VCaP (cell line): ENCODE measurements around the gene C2CD2L.

Source experiments
- H3K27ac ChIP-seq: fragments of 450-650 bp; 2 replicates; pipeline ENCODE4 v1.5.1; 2017
- CTCF ChIP-seq: fragments of 450-650 bp; conservative IDR thresholded peaks from 2 replicates; pipeline ENCODE4 v1.5.1; 2017; ENCODE audit warnings: mild to moderate bottlenecking, moderate library complexity

C2CD2L gene

GRCh38 chr11:119118946-119119345, 11.8 kb downstream of the C2CD2L start:
- H3K27ac ChIP-seq = no peak overlapping the region
- no peak for TF ChIP-seq CTCF

GRCh38 chr11:119120639-119121007, 13.5 kb downstream of the C2CD2L start:
- no peak for TF ChIP-seq CTCF
- peak overlapping the region; percentile 87 for H3K27ac ChIP-seq

- peak within 1 kb of the TSS; percentile 87 for H3K27ac ChIP-seq
Observed at GRCh38 chr11:119121008-119121810, 14.1 kb downstream of the C2CD2L start, which contains the start of gene HINFP. TSS of gene HINFP (plus strand) at chr11:119121580. CDS start at chr11:119126945, 5,365 bp downstream.

GRCh38 chr11:119121811-119122124, 14.6 kb downstream of the C2CD2L start:
- TF ChIP-seq CTCF = no peak
- peak overlapping the region; percentile 87 for H3K27ac ChIP-seq

More at GRCh38 chr11:119121008-119121810, 14.1 kb downstream of the C2CD2L start, which contains the start of gene HINFP:
- TF ChIP-seq CTCF = no peak

GRCh38 chr11:119125821-119126220, 18.7 kb downstream of the C2CD2L start:
- TF ChIP-seq CTCF = no peak
- H3K27ac ChIP-seq = no peak overlapping the region

GRCh38 chr11:119126675-119127268, 19.6 kb downstream of the C2CD2L start:
- no peak for TF ChIP-seq CTCF
- H3K27ac ChIP-seq = no peak overlapping the region

GRCh38 chr11:119130662-119131061, 23.5 kb downstream of the C2CD2L start:
- no peak for TF ChIP-seq CTCF

More at GRCh38 chr11:119130662-119131061, 23.5 kb downstream of the C2CD2L start:
- no peak overlapping the region for H3K27ac ChIP-seq
